ENCODE data around the gene MUSTN1.

The MUSTN1 gene

GRCh38 chr3:52791366-52791765 is 43.5 kb downstream of the MUSTN1 start:
- peaks cover 4% of the 10 kb centered on the region for H3K4me1 ChIP-seq (ENCODE audit: insufficient read depth, insufficient read length)
- H3K9me3 ChIP-seq (ENCODE audit: insufficient read depth, low read length): no peaks in the 10 kb centered on the region
- no peak overlapping the region for H3K4me3 ChIP-seq (ENCODE audit: insufficient read length, low read depth)
- H3K9ac ChIP-seq (ENCODE audit: insufficient read length, low read depth): no peak overlapping the region
- peaks cover 5% of the 10 kb centered on the region for H3K27me3 ChIP-seq (ENCODE audit: insufficient read depth, insufficient read length)
- no peak for TF ChIP-seq SUZ12 (IDR thresholded peaks at IDR 0.05; ENCODE audit: extremely low read depth, insufficient read depth, insufficient read length)
- no peak for TF ChIP-seq ZNF274 (IDR thresholded peaks at IDR 0.05; ENCODE audit: low read depth, low read length)
- no peak for TF ChIP-seq YY1 (IDR thresholded peaks at IDR 0.05; ENCODE audit: insufficient read depth, insufficient read length)
- no peaks in the 10 kb centered on the region for H3K36me3 ChIP-seq (ENCODE audit: insufficient read depth, insufficient read length, low read length)
- no peak for DNase-seq (ENCODE audit: low read depth, low spot score)

- Histone ChIP-seq H3K9ac (ENCODE audit: insufficient read length, low read depth) (no peak overlapping the region), H3K27me3 (ENCODE audit: insufficient read depth, insufficient read length) (peaks cover 5% of the 10 kb centered on the region), H3K4me3 (ENCODE audit: insufficient read length, low read depth) (no peak overlapping the region), H3K36me3 (ENCODE audit: insufficient read depth, insufficient read length, low read length) (no peaks in the 10 kb centered on the region), H3K4me1 (ENCODE audit: insufficient read depth, insufficient read length) (peaks cover 4% of the 10 kb centered on the region), H3K9me3 (ENCODE audit: insufficient read depth, low read length) (no peaks in the 10 kb centered on the region)
- no peak for DNase-seq (ENCODE audit: low read depth, low spot score)
- TF ChIP-seq SUZ12 (IDR thresholded peaks at IDR 0.05; ENCODE audit: extremely low read depth, insufficient read depth, insufficient read length): no peak
- TF ChIP-seq YY1 (IDR thresholded peaks at IDR 0.05; ENCODE audit: insufficient read depth, insufficient read length): no peak
- no peak for TF ChIP-seq ZNF274 (IDR thresholded peaks at IDR 0.05; ENCODE audit: low read depth, low read length)
Measured at GRCh38 chr3:52790741-52791140, 44.1 kb downstream of the MUSTN1 start.

- no peak overlapping the region for H3K4me3 ChIP-seq (ENCODE audit: insufficient read length, low read depth)
- H3K9ac ChIP-seq (ENCODE audit: insufficient read length, low read depth): no peak overlapping the region
- no peaks in the 10 kb centered on the region for H3K9me3 ChIP-seq (ENCODE audit: insufficient read depth, low read length)
- no peak for DNase-seq (ENCODE audit: low read depth, low spot score)
- no peaks in the 10 kb centered on the region for H3K36me3 ChIP-seq (ENCODE audit: insufficient read depth, insufficient read length, low read length)
- peaks cover 5% of the 10 kb centered on the region for H3K27me3 ChIP-seq (ENCODE audit: insufficient read depth, insufficient read length)
- no peak for TF ChIP-seq SUZ12 (IDR thresholded peaks at IDR 0.05; ENCODE audit: extremely low read depth, insufficient read depth, insufficient read length)
- no peak for TF ChIP-seq YY1 (IDR thresholded peaks at IDR 0.05; ENCODE audit: insufficient read depth, insufficient read length)
- TF ChIP-seq ZNF274 (IDR thresholded peaks at IDR 0.05; ENCODE audit: low read depth, low read length): no peak
- peaks cover 4% of the 10 kb centered on the region for H3K4me1 ChIP-seq (ENCODE audit: insufficient read depth, insufficient read length)
Measured at GRCh38 chr3:52790337-52790736, 44.5 kb downstream of the MUSTN1 start.

- H3K9ac ChIP-seq (ENCODE audit: insufficient read length, low read depth): no peak overlapping the region
- no peaks in the 10 kb centered on the region for H3K9me3 ChIP-seq (ENCODE audit: insufficient read depth, low read length)
- H3K4me1 ChIP-seq (ENCODE audit: insufficient read depth, insufficient read length): peaks cover 4% of the 10 kb centered on the region
- no peaks in the 10 kb centered on the region for H3K36me3 ChIP-seq (ENCODE audit: insufficient read depth, insufficient read length, low read length)
- H3K27me3 ChIP-seq (ENCODE audit: insufficient read depth, insufficient read length): peaks cover 5% of the 10 kb centered on the region
- TF ChIP-seq YY1 (IDR thresholded peaks at IDR 0.05; ENCODE audit: insufficient read depth, insufficient read length) (no peak), ZNF274 (IDR thresholded peaks at IDR 0.05; ENCODE audit: low read depth, low read length) (no peak), SUZ12 (IDR thresholded peaks at IDR 0.05; ENCODE audit: extremely low read depth, insufficient read depth, insufficient read length) (no peak)
- no peak for DNase-seq (ENCODE audit: low read depth, low spot score)
- H3K4me3 ChIP-seq (ENCODE audit: insufficient read length, low read depth): no peak overlapping the region
Measured at GRCh38 chr3:52789746-52790040, 45.1 kb downstream of the MUSTN1 start.

- Histone ChIP-seq H3K4me1 (ENCODE audit: insufficient read depth, insufficient read length) (peaks cover 1% of the 10 kb centered on the region), H3K9ac (ENCODE audit: insufficient read length, low read depth) (no peak overlapping the region), H3K27me3 (ENCODE audit: insufficient read depth, insufficient read length) (peaks cover 5% of the 10 kb centered on the region), H3K4me3 (ENCODE audit: insufficient read length, low read depth) (no peak overlapping the region), H3K9me3 (ENCODE audit: insufficient read depth, low read length) (no peaks in the 10 kb centered on the region), H3K36me3 (ENCODE audit: insufficient read depth, insufficient read length, low read length) (no peaks in the 10 kb centered on the region)
- no peak for DNase-seq (ENCODE audit: low read depth, low spot score)
- TF ChIP-seq YY1 (IDR thresholded peaks at IDR 0.05; ENCODE audit: insufficient read depth, insufficient read length) (no peak), SUZ12 (IDR thresholded peaks at IDR 0.05; ENCODE audit: extremely low read depth, insufficient read depth, insufficient read length) (no peak), ZNF274 (IDR thresholded peaks at IDR 0.05; ENCODE audit: low read depth, low read length) (no peak)
Measured at GRCh38 chr3:52788890-52789745, 45.7 kb downstream of the MUSTN1 start.

GRCh38 chr3:52787672-52788625 is 46.9 kb downstream of the MUSTN1 start:
- TF ChIP-seq SUZ12 (IDR thresholded peaks at IDR 0.05; ENCODE audit: extremely low read depth, insufficient read depth, insufficient read length) (no peak), YY1 (IDR thresholded peaks at IDR 0.05; ENCODE audit: insufficient read depth, insufficient read length) (no peak), ZNF274 (IDR thresholded peaks at IDR 0.05; ENCODE audit: low read depth, low read length) (no peak)
- no peak overlapping the region for H3K9ac ChIP-seq (ENCODE audit: insufficient read length, low read depth)
- H3K27me3 ChIP-seq (ENCODE audit: insufficient read depth, insufficient read length): peaks cover 5% of the 10 kb centered on the region
- no peaks in the 10 kb centered on the region for H3K36me3 ChIP-seq (ENCODE audit: insufficient read depth, insufficient read length, low read length)
- no peak overlapping the region for H3K4me3 ChIP-seq (ENCODE audit: insufficient read length, low read depth)
- H3K9me3 ChIP-seq (ENCODE audit: insufficient read depth, low read length): no peaks in the 10 kb centered on the region
- no peak for DNase-seq (ENCODE audit: low read depth, low spot score)
- H3K4me1 ChIP-seq (ENCODE audit: insufficient read depth, insufficient read length): peaks cover 3% of the 10 kb centered on the region

GRCh38 chr3:52787246-52787645 is 47.6 kb downstream of the MUSTN1 start:
- Histone ChIP-seq H3K4me1 (ENCODE audit: insufficient read depth, insufficient read length) (peaks cover 3% of the 10 kb centered on the region), H3K4me3 (ENCODE audit: insufficient read length, low read depth) (no peak overlapping the region), H3K27me3 (ENCODE audit: insufficient read depth, insufficient read length) (peaks cover 5% of the 10 kb centered on the region), H3K9me3 (ENCODE audit: insufficient read depth, low read length) (no peaks in the 10 kb centered on the region), H3K36me3 (ENCODE audit: insufficient read depth, insufficient read length, low read length) (no peaks in the 10 kb centered on the region), H3K9ac (ENCODE audit: insufficient read length, low read depth) (no peak overlapping the region)
- DNase-seq (ENCODE audit: low read depth, low spot score): no peak
- TF ChIP-seq ZNF274 (IDR thresholded peaks at IDR 0.05; ENCODE audit: low read depth, low read length) (no peak), YY1 (IDR thresholded peaks at IDR 0.05; ENCODE audit: insufficient read depth, insufficient read length) (no peak), SUZ12 (IDR thresholded peaks at IDR 0.05; ENCODE audit: extremely low read depth, insufficient read depth, insufficient read length) (no peak)

Measured in NT2/D1 (cell line).